SJCRH30 (cell line): ENCODE data around the gene PRKG1. TPM values are rescaled to one million over a fixed set of nuclear protein-coding genes. Genes with fewer than 3 reads are reported as not detected.
A peak's percentile ranks its signal among the peaks of the same experiment; 100 is the strongest.
"Not testable (repeated sequence)": the region's sequence is repeated elsewhere in the genome, so short reads cannot be mapped to it uniquely, and the experiment has no call there.

Experiments used
- DNase-seq, 2 experiments: peaks; one replicate each; pipeline ENCODE4 v3.0.0-alpha.2; 2015 to 2020
- H3K27ac ChIP-seq: fragments of 250-450 bp; sonication (Bioruptor Pico); 2 replicates; pipeline ENCODE4 v1.5.1; 2020; ENCODE audit warnings: mild to moderate bottlenecking, moderate library complexity
- H3K27me3 ChIP-seq: fragments of 250-450 bp; sonication (Bioruptor Pico); 2 replicates; pipeline ENCODE4 v1.5.1; 2020; ENCODE audit warnings: mild to moderate bottlenecking, moderate library complexity
- H3K36me3 ChIP-seq: fragments of 250-450 bp; sonication (Bioruptor Pico); 2 replicates; pipeline ENCODE4 v1.5.1; 2020; ENCODE audit warnings: mild to moderate bottlenecking, moderate library complexity
- H3K4me1 ChIP-seq: fragments of 250-450 bp; sonication (Bioruptor Pico); 2 replicates; pipeline ENCODE4 v1.5.1; 2020; ENCODE audit warnings: mild to moderate bottlenecking, moderate library complexity
- H3K4me3 ChIP-seq: fragments of 250-450 bp; sonication (Bioruptor Pico); 2 replicates; pipeline ENCODE4 v1.5.1; 2020; ENCODE audit warnings: mild to moderate bottlenecking, moderate library complexity
- H3K9me3 ChIP-seq: fragments of 250-450 bp; sonication (Bioruptor Pico); replicated peaks from 2 replicates; pipeline ENCODE4 v1.5.1; 2020; ENCODE audit warnings: mild to moderate bottlenecking, moderate library complexity
- total RNA-seq: library from RNA; depleted of rRNA; stranded (reverse); fragments of >200 nt; shearing (Covaris generic); gene quantifications from 2 replicates; pipeline ENCODE4 v1.2.3, GENCODE V29; 2014

Gene PRKG1
- total RNA-seq, 1 experiment from 2014 or later, result 3.0 TPM

- Histone ChIP-seq H3K4me3 (no peak overlapping the region), H3K36me3 (no peaks in the 10 kb centered on the region), H3K27ac (no peak overlapping the region), H3K4me1 (no peaks in the 10 kb centered on the region), H3K27me3 (no peaks in the 10 kb centered on the region), H3K9me3 (no peaks in the 10 kb centered on the region)
- peak in 1 of 2 experiments; percentile 8 for DNase-seq
Observed at GRCh38 chr10:52019077-52019555, 944.8 kb downstream of the PRKG1 start.

DNA sequence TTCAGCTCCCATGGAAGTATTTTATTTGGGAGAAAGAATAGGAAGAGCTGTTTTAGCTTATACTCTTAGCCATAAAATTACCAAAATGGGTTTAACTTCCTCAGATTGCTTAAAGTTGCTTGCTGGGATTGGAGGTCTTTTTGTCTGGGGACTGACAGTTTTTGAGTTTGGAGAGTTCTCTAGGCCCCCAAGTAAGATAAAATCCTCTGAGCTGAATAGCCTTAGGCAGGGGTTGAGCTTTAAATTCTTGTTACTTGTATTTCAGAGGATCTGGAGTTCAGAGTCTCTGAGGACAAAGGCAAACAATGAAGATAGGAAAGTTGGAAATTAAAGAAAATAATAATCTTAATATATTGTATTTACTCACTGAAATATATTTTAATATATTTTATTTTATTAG is 945.4 kb downstream of the PRKG1 start:
- H3K4me3 ChIP-seq, result no peak overlapping the region
- H3K27ac ChIP-seq, result no peak overlapping the region
- no peaks in the 10 kb centered on the region for H3K36me3 ChIP-seq
- H3K4me1 ChIP-seq, result no peaks in the 10 kb centered on the region
- no peaks in the 10 kb centered on the region for H3K27me3 ChIP-seq
- no peaks in the 10 kb centered on the region for H3K9me3 ChIP-seq
- DNase-seq, result no peak

DNA sequence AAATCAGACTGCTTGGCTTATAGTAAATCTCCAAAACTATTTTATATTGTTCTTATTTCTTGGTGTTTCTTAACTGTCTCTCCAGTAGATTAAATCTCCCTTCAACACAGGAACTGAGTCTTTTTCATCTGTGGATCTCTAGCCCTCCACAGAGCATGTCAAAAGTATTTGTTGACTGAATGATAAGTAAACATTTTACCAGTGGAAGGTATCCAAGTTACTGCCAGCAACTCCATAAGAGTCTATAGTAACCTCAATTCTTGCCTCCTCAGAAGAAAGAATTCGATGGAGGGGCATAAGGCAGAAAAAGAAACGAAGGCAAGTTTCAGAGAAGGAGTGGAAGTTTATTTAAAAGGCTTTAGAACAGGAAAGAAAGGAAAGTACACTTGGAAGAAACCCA is 945.9 kb downstream of the PRKG1 start:
- Histone ChIP-seq H3K4me1 (no peaks in the 10 kb centered on the region), H3K27ac (no peak overlapping the region), H3K36me3 (no peaks in the 10 kb centered on the region), H3K9me3 (no peaks in the 10 kb centered on the region), H3K4me3 (no peak overlapping the region), H3K27me3 (no peaks in the 10 kb centered on the region)
- no peak for DNase-seq

DNA sequence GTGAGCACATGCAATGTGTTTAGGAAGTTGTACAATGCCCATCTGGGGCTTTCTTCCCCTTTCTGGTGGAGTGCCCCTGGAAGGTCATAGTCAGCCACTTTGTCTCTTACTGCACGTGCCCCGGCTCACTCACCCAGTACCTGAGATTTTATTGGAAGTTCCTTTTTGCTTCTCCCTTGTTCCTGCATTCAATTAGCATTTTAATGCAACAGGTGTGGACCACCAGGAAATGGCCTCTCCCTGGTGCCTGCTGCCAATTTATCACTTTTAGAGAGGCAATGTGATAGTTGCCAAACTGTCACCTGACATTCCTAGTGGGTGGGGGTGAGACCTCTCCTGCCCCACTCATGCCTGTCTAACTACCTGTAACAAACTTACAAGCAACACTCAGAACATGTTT is 946.4 kb downstream of the PRKG1 start:
- Histone ChIP-seq H3K27me3 (no peaks in the 10 kb centered on the region), H3K27ac (no peak overlapping the region), H3K36me3 (no peaks in the 10 kb centered on the region), H3K9me3 (no peaks in the 10 kb centered on the region), H3K4me3 (no peak overlapping the region), H3K4me1 (no peaks in the 10 kb centered on the region)
- DNase-seq, result no peak

GRCh38 chr10:52027055-52027705 is 952.9 kb downstream of the PRKG1 start:
- DNase-seq, result no peak
- no peak overlapping the region for H3K4me3 ChIP-seq

GRCh38 chr10:52028523-52028858 is 954.2 kb downstream of the PRKG1 start:
- Histone ChIP-seq H3K27ac (no peak overlapping the region), H3K27me3 (no peaks in the 10 kb centered on the region), H3K36me3 (no peaks in the 10 kb centered on the region), H3K4me1 (no peaks in the 10 kb centered on the region), H3K4me3 (no peak overlapping the region), H3K9me3 (no peaks in the 10 kb centered on the region)
- no peak for DNase-seq

More at GRCh38 chr10:52027055-52027705, 952.9 kb downstream of the PRKG1 start:
- Histone ChIP-seq H3K9me3 (no peaks in the 10 kb centered on the region), H3K27me3 (no peaks in the 10 kb centered on the region), H3K27ac (no peak overlapping the region), H3K4me1 (no peaks in the 10 kb centered on the region), H3K36me3 (no peaks in the 10 kb centered on the region)

- DNase-seq, result no peak
- H3K36me3 ChIP-seq, result no peaks in the 10 kb centered on the region
- H3K27me3 ChIP-seq, result no peaks in the 10 kb centered on the region
- H3K9me3 ChIP-seq, result no peaks in the 10 kb centered on the region
- H3K4me1 ChIP-seq, result no peaks in the 10 kb centered on the region
- no peak overlapping the region for H3K4me3 ChIP-seq
- H3K27ac ChIP-seq, result no peak overlapping the region
Observed at GRCh38 chr10:52029628-52030027, 955.3 kb downstream of the PRKG1 start.

DNA sequence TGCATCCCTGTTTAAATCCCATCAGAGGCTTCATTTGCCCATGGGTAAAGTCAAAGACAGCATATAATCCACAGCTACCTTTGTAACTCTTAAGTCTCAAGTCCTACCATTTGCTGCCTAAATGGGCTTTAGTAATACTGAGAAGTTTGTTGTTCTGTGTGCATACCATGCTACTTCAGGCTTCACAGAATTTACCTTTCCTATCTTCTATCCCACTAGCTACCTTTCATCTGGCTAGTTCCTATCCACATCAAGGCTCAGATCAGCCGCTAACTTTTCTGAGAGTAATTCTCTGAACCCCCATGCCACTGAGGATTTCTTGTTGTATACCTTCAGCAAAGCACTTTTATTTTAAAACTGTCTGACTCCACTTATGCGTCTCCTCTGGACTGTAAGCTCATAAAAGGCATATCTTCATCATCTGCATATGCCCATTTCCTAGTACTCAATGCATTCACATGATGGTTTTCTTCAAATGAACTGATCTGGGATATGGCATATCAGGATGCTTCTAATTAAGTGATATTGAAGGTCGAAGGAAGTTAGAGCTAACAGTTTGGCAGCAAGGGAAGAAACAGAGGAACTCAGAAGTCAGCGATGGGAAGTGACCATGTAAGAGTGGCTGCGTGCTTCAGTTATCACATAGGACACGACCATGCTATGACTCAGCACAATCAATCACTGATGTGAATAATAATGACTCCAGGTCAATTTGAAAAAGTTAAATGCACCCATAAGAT is 955.9 kb downstream of the PRKG1 start:
- H3K27ac ChIP-seq, result no peak overlapping the region
- H3K9me3 ChIP-seq, result no peaks in the 10 kb centered on the region
- H3K27me3 ChIP-seq, result no peaks in the 10 kb centered on the region
- no peaks in the 10 kb centered on the region for H3K4me1 ChIP-seq
- DNase-seq, result no peak
- H3K4me3 ChIP-seq, result no peak overlapping the region
- H3K36me3 ChIP-seq, result no peaks in the 10 kb centered on the region

DNA sequence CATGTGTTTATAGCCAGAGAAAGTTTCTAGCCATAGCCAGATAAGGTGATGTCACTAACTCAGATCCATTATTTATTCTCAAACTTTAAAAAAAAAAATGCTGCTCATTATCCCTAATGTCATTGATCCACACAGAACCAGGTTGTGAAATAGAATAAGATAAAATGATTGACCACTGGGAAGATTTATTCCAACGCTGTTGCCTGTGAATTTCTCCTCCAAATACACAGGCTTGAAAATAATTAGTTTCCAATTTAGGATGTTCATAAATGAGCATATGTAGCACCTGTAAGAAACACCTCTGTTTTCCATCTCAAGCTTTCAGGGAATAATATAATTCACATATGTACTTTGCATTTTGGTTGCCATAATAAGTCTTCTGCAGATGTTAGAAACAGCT is 956.7 kb downstream of the PRKG1 start:
- Histone ChIP-seq H3K4me3 (no peak overlapping the region), H3K4me1 (no peaks in the 10 kb centered on the region), H3K27me3 (no peaks in the 10 kb centered on the region), H3K27ac (no peak overlapping the region), H3K36me3 (no peaks in the 10 kb centered on the region), H3K9me3 (no peaks in the 10 kb centered on the region)
- DNase-seq, result no peak

- Histone ChIP-seq H3K4me1 (no peaks in the 10 kb centered on the region), H3K9me3 (no peaks in the 10 kb centered on the region), H3K4me3 (no peak overlapping the region), H3K27me3 (no peaks in the 10 kb centered on the region), H3K27ac (no peak overlapping the region), H3K36me3 (no peaks in the 10 kb centered on the region)
- DNase-seq, result no peak
Observed at GRCh38 chr10:52031771-52032170, 957.5 kb downstream of the PRKG1 start.

- Histone ChIP-seq H3K4me1 (no peaks in the 10 kb centered on the region), H3K4me3 (no peak overlapping the region), H3K9me3 (no peaks in the 10 kb centered on the region), H3K27me3 (no peaks in the 10 kb centered on the region), H3K36me3 (no peaks in the 10 kb centered on the region), H3K27ac (no peak overlapping the region)
- no peak for DNase-seq
Observed at GRCh38 chr10:52032681-52033629, 958.7 kb downstream of the PRKG1 start.

GRCh38 chr10:52039002-52039793 is 964.9 kb downstream of the PRKG1 start:
- not testable (repeated sequence) for H3K36me3 ChIP-seq, H3K4me3 ChIP-seq, H3K9me3 ChIP-seq, H3K27ac ChIP-seq, H3K27me3 ChIP-seq, DNase-seq, H3K4me1 ChIP-seq

GRCh38 chr10:52040486-52040885 is 966.2 kb downstream of the PRKG1 start:
- Histone ChIP-seq H3K9me3 (no peaks in the 10 kb centered on the region), H3K4me3 (no peak overlapping the region), H3K27me3 (no peaks in the 10 kb centered on the region), H3K36me3 (no peaks in the 10 kb centered on the region), H3K4me1 (no peaks in the 10 kb centered on the region), H3K27ac (no peak overlapping the region)
- no peak for DNase-seq

- Histone ChIP-seq H3K4me1 (no peaks in the 10 kb centered on the region), H3K9me3 (no peaks in the 10 kb centered on the region), H3K27ac (no peak overlapping the region), H3K36me3 (no peaks in the 10 kb centered on the region), H3K27me3 (no peaks in the 10 kb centered on the region), H3K4me3 (no peak overlapping the region)
- no peak for DNase-seq
Observed at GRCh38 chr10:52043811-52044210, 969.5 kb downstream of the PRKG1 start.
